DMS 273 treated with DMSO at 0.1 percent for 48 hours (cell line): ENCODE data around the gene NPAS3.

Experiments
- DNase-seq: peaks from one replicate; lab custom pipeline; 2025; lab: John Stamatoyannopoulos, UW

NPAS3 gene

DNA sequence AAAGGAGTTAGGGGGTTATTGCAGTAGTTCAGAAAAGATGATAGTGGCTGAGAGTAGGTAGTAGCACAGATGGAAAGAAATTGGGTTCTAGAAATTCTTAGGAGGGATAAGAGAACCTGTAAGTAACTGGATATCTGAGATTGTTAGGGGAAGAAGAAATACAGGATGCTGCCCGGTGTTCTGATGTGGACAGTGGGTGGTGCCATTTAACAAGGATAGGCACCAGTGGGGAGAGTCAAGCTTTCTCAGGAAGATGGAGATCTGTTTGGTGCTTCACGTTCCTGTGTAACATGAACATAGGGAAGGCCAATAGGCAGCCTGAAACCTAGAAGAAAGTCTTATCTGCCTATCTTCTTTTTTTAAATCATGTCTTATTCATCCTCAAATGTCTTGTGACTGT lies 245.9 kb downstream of the NPAS3 start:
- DNase-seq, result no peak

DNA sequence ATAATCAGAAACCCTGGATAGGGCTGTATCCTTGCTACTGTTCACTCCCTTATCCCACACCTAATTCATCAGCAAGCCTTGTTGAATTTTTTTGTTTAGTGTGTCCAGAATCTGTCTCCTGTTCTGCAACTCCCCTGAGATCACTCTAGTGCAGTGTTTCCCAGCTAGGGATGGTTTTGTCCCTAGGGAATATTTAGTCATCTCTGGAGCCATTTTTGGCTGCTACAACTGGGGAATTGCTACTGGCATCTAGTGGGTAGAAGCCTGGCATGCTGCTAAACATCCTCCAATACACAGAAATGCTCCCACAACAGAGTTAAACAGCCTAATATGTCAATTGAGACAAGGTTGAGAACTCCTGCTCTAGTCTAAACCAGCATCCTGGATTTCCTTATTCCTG lies 248.0 kb downstream of the NPAS3 start:
- no peak for DNase-seq

DNA sequence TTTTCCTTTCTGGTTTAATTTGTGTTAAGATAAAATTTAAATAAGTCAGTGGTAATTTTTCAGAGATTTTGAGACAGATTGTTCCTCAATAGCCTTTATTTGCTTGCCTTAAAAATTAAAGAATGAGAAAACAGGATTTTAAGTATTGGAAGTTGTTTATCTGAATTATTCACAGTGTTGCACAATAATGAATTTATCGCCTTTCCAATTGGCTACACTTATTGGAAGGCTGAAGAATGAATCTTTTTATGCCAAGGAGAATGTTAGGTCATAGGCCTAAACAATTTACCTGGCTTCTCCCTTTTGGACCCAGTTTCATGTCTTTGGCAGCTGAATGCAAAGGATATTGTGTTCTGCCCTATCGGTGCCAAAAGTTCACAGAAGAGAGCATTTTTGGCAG lies 250.2 kb downstream of the NPAS3 start:
- DNase-seq, result no peak

DNA sequence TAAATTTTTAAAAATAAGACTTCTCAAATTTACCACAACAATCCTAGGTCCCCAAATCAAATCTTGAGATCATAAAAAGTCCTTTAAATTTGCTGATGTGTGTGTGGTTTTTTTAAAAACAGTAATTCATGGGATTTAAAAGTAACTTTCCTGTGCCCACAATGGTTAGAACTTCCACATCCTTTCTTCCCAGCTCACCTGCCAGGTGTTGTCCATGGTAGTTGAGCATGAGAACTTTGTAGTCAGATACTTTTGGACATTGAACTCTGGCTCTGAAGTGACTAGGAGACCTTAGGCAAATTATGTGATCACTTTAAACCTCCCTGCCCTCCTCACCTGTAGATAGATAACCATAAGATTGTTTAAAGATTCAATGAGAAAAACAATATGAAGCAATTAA lies 253.2 kb downstream of the NPAS3 start:
- DNase-seq, result no peak

DNA sequence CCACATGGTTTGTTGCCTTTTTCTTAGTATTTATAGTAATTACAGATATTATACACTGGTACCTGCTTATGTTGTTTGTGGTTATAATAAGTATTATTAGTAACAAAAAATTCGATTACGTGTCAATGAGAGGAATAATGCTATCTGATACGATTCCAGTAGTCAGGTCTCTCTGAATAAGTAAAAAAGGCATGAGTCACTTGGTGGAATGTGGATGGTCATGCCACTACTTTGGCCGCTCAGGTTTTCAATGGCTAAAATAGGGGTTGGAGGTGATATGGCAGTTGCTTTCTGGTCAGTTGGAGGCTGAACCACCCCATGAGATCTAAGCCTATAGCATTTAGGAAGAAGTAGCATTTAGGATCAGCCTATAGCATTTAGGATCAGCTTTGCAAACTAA lies 255.9 kb downstream of the NPAS3 start:
- no peak for DNase-seq

DNA sequence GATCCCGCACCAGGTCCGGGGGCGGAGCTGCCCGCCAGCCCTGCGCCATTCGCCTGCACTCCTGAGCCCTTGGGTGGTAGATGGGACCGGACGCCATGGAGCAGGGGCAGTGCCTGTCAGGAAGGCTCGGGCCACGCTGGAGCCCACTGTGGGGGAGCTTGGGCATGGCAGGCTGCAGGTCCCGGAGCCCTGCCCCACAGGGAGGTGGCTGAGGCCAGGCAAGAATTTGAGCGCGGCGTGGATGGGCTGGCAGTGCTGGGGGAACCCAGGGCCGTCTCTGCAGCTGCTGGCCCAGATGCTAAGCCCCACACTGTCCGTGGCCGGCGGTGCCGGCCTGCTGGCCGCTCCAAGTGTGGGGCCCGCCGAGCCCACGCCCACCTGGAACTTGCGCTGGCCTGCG lies 260.0 kb downstream of the NPAS3 start:
- DNase-seq, result no peak

DNA sequence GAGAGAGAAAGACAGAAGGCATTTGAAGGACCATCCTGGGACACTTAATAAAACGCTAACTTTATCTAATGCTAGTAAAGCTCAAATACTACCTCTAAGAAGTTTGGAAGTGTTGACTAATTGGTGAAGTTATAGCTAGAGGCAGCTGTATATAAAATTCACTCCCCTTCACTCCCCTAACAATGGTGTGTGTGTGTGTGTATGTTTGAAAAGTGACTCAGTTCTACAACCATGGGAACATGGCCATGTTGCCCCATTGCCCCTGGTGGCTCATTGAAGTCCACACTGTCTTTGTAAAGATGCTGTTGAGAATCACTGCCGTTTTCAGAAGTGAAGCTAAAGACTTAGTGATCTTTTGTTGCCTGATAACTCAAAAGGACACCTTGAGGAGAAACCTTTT lies 262.4 kb downstream of the NPAS3 start:
- no peak for DNase-seq

DNA sequence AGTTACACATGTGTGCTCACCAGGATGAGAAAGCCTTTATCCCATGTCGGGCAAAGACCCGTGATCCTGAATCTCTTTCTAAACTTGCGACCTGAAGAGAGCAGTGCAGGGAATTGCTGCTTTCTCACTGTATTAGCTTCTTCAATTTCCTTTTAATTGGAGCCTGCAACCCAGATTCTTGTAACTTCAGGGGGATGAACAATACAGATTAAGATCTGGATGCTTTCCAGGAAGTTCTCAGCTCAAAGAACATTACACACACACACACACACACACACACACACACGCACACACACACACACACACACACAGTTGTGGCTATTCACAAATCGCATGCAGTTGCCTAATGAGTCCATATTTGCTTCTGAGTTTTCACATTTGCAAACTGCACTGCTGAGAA lies 268.3 kb downstream of the NPAS3 start:
- no peak for DNase-seq

DNA sequence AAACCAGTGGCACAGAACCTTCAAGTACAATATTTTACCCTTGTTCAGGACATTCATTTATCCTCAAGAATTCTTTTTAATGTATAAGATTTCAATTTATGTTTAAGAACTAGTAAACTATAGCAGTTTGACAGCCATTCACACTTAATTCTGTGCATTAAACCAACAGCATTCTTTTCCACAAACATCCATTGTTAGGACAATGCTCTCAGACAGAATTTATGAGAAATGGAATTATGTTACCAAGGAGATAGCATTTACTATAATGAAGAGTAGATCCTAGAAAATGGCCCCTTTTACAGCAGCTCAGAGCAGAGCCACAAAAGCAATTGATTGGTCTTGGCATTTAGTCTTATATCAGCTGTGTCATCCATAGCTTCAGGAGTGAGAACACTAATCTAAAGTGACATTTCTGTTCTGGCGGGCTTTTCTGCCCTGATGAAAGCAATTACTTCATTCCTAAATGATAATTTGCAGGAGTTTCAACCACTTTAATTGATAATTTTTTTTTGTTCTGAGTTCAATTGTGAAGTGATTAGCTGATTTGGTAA lies 268.9 kb downstream of the NPAS3 start:
- DNase-seq, result no peak

DNA sequence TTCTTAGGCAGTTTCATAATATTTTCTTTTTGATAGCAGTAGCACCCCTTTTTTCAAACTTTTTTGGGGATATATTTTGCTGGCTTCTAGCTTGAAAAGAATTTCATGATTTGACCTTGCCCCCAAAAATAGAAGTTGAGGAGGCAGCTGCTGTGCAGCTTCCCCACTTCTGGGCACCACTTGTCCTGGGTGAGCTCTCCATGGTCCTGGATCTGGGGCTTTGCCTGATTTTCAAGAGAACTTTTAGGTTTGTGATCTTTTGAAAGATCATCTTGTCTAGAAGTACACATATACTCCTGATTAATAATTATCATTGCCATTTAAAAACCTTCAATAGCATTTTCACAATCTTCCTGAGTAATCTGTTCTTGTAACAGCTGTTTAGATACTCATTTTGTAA lies 271.6 kb downstream of the NPAS3 start:
- no peak for DNase-seq

DNA sequence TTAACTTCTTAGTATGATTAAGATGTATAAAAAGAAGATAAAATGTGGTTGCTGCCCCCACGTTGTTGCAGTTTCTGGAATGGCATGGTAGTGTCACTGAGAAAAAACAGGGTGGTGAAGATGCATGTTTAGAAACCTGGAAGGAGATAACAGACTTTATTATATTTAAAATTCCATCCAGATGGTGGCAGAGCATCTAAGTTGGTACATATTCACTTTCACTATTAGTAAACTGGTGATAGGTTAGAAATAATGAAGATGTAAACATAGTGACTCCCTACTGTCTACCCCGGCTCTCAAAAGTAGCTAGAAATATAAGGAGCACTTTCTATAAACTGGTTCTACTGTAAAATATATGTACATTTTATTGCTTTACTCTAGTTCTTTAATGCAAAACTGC lies 279.3 kb downstream of the NPAS3 start:
- DNase-seq, result no peak

DNA sequence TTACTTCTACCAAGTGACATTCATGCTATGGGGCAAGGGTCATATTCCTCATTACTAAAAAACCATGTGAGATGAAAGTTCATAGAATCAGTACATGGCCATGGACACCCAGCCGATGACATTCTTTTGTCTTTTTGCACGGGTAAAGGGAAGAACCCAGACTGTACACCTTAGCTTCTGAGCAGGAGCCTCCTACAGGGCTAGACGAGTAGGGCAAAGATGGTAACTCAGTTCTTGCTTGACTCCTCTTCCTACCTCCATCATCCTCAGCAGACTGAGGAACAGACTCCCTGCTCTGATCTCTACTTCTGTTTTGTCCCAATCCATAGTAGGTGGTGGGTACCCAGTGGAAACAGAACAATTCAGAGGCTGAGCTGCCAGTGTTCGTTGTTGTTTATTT lies 281.3 kb downstream of the NPAS3 start:
- DNase-seq, result no peak

DNA sequence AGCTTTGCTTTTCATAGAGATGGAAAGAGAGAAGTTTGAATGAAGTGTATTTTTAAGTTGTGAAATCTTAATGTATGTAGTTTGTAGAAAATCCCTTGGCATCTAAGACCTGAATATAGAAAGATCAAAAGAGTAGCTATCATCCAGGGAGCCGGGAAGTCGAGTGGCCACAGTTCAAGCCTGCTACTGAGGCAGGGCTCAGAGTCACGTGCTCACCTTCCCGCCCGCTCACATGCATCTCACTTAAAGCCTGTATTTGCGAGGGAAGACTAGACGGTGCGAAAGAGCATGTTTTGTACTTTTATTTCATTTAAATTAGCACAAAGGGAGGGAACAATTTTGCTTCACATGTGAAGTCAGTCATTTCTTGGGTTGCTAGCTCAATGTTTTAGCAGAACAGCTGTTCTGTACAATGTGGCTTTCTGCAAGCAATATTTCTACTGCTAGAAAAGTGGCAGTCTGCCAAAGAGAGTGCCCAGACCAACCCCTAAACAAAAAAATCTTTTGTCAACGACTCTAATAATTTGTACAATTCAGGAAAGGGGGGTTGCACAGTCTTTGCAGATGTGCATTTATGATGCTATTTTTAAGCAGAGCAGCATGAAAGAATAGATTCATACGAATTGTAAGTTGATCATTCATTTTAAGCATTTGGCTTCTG lies 290.7 kb downstream of the NPAS3 start:
- no peak for DNase-seq

DNA sequence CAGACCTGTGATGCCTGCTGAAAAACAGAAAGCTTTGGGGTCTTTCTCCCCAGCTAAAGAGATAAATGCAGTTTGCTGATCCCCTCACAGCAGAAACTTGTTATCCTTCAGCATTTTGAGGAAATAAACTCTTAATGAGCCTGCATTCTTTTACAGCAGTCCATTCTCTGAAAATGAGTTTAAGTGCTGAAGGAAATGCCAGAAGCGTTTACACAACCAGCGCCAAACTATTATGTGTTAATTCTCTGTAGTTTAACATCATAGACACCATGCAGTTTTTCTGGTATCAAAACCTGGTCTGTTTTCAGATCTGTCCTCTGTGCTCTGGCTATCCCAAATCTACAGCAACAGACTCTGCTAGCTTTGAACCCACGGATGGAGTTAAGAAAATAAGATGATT lies 291.3 kb downstream of the NPAS3 start:
- no peak for DNase-seq

DNA sequence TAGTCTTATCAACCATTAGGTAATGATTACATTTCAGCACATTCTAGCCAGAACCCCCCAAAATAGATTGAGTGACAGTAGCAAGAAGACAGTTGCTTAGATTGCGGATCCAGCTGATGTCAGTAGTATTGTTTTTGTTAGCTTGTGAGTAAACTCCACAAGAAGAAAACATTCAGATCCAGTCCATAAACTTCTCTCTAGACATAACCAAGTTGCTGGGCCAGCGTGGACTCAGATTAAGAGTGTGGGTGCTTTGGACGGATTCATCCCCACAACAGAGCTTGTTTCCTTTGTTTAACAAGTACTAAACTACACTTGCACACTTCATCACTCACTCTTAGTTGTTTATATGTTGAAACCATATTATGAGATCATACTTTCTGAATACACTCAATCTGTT lies 293.4 kb downstream of the NPAS3 start:
- no peak for DNase-seq

DNA sequence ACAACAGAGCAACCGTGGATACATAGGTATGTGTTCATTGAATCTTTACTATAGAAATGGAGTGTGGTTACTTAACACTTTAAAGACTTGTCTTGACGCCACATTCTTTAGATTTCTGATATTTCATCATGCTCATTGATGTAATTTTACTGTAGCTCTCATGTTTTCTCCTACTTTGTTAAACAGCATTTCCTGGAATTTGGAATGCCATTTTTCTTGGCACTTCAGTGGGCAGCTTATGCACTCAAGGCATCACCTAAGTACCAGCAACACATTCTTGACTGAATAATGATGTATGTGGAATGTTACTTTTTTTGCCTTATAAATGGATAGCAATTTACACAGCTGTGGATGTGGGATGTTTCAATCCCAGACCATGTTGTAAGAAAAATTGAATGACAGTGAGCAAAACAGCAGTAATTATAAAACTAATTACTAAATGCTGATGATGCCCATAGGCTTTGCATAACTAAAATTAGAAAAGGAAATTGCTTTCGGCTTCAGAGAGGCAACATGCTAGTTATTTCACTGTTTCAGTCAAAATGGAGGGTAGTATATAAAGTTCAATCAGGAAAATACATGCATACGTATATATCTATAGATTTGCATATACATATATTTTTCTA lies 298.5 kb downstream of the NPAS3 start:
- DNase-seq, result no peak

DNA sequence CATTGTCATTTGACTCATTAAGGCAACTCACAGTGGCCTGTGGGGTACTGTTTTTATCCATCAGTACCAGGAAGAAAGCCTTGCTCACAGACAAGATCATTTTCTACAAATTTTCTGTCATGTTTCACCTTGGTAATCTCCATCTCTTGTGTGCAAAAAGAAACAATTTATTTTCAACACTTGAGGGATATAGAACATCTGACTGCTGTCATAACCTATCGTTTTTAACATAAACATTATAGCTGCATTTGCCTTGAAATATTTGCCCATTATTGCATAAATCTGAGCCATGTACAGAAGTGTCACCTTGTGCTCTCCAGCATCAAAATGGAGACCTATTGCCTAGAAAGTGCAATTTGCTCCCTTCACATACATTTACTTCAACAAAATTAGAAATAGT lies 300.8 kb downstream of the NPAS3 start:
- DNase-seq, result no peak

DNA sequence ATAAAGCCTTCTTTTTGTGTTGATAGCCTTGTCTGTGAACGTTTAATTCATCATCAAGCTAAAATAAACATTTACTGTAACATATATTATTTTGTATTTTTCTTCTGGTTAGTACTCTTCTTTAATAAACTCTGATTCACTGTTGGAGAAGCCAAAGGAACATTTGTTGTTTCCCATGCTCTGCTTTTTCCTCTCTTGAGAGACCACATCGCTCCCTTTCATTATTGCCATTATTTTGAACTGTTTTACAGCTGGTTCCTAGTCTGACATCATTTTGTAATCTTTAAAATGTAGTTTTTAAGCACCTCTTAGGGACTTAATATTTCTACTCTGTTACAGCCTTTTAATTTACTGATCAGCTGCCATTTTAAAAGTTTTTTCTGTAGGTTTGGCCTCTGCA lies 301.8 kb downstream of the NPAS3 start:
- DNase-seq, result no peak

DNA sequence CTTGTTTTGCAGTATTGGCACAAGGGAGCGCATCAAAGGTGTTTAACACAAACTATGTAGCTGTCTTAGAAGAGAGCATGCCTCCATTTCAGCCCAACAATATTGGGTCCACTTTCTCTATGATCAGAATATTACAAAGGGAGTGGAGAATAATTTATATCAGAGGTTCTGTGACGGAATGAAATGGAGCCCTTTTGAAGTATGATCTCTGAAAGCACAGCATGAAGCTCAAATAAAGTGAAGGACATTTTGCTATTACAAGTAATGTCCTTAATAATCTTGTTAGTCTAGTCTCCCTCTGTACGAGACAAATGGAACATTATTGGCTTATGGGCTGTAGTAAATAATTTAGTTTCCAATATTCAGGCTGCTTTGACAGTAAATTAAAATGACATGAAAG lies 302.7 kb downstream of the NPAS3 start:
- no peak for DNase-seq

DNA sequence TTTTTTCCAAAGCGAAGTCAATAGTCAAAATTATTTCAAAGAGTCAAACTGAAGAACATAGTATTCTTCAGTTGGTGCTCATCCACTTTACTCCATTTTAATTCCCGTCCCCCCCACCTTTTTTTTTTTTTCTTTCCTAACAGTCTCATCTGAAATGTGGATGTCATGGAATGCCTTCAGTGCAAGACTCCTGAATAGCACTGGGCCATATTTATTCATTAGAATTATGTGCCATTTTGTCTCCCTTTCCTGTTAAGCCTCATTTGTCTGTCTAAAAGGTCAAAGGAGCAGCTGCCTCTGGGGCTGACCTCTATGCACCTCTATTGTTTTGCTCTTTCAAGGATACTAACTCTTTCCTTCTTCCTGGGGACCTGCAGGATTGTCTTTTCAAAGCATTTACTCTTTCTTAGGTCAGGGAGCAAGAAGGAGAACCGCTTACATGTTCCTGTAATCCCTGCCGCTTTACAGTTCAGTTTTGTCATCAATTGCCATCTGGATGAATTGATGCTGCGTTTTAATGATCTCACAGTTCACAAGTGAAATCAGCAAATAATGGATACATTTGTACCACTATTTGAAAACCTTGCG lies 310.6 kb downstream of the NPAS3 start:
- DNase-seq, result no peak

DNA sequence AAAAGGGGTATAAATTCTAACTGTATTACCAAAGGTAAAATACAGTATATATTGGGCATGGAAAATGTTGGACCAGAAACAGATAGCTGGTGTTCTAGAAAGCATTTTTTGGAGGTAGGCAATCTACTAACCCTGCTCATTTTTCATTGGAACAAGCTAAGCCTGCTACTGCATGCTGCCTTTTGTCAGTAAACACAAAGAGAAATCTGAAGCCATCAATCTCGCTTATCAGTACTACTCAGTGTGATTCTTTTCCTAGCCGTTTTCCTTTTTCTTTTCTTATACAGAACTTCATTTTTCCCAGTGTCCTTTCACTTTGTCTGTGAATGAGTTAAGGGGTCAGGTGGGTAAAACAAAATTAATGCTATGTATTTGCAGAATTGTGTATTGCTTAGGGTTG lies 312.3 kb downstream of the NPAS3 start:
- no peak for DNase-seq

DNA sequence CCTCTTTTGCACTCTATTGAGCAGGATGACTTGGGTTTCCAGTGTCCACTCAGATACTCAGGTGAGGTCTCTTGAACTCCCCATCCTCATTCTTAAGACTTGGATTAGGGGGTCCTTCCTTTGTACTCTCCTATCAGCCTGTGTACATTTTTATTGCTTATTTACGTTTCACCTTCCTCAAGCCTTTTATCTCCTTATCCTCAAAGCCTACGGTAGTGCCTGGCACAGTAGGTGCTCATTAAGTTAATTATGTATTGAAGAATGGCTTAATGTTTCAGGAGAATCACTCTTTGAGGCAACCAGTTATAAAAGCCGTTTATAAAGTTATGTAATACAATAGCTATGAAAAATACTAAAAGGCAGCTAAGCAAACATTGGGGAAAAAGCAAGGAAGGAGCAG lies 315.7 kb downstream of the NPAS3 start:
- no peak for DNase-seq

DNA sequence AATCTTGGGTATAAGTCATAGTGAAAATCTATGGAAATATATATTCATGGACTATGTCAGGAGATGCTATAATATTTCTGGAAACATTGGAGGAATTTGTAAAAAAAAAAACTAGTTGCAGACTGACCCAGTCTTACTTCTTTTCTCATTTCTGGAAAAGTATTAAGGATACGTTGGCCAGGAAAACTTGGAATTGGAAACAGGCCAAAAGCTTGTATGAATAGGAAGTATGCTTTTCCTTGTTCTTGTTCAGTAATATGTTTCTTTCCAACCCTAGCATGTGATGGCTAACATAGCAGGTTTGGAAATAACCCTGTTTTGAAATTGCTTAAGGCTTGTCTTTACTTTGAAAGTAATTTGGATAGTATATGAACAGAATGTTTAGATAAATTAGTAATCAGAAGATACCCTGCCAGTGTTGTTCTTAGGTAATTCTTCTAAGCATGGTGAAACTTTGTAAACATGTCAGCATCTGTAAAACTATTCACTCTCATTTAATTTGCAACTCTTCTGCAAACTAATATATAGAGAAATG lies 316.2 kb downstream of the NPAS3 start:
- DNase-seq, result no peak
